Cardiac fibroblast (primary cell): ENCODE measurements around the gene LPO.

Experiments
- DNase-seq, 2 donors: peaks; one replicate each; pipeline versions ENCODE4 v3.0.0 to v3.0.0-alpha.2; 2010; ENCODE audit warnings: low read depth in 2 of 2
- H3K4me3 ChIP-seq, 2 donors: replicated peaks in 1 of 2; 1 replicate in 1 of 2; 2 replicates in 1 of 2; pipeline ENCODE4 v1.5.1; 2011; ENCODE audit warnings: low read depth in 2 of 2, low read length in 2 of 2, mild to moderate bottlenecking in 2 of 2, moderate library complexity in 1 of 2
- TF ChIP-seq, protein P1 (sequence below): IDR thresholded peaks from one replicate; pipeline ENCODE4 v1.5.1; 2011; ENCODE audit warnings: low read depth, mild to moderate bottlenecking, low read length, inconsistent platforms

The LPO gene

DNA sequence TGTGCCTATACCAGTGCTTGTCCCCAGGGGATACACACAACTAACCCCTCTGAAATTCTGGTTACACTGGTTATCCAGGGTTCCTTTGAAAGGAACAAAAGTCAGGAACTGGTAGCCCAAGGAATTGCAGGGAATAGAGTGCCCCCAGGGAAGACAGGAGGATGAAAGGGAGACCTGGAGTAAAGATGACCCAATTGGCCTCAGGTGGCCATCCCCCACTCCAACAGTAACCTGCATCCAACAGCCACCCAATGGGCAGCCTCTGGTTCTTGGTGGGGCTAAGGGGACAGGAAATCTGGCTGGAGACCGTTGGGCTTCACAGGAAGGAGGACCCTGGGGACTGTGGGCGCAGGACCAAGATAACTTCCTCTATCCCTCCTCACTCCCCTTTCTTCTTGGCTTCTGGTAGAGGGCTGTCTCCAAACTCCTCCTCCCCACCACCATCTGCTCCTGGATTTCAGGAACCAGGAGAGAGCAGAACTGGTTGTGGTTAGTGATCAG, 43.2 kb downstream of the LPO start:
- no peak overlapping the region for H3K4me3 ChIP-seq
- DNase-seq: no peak
- TF ChIP-seq, protein P1, sequence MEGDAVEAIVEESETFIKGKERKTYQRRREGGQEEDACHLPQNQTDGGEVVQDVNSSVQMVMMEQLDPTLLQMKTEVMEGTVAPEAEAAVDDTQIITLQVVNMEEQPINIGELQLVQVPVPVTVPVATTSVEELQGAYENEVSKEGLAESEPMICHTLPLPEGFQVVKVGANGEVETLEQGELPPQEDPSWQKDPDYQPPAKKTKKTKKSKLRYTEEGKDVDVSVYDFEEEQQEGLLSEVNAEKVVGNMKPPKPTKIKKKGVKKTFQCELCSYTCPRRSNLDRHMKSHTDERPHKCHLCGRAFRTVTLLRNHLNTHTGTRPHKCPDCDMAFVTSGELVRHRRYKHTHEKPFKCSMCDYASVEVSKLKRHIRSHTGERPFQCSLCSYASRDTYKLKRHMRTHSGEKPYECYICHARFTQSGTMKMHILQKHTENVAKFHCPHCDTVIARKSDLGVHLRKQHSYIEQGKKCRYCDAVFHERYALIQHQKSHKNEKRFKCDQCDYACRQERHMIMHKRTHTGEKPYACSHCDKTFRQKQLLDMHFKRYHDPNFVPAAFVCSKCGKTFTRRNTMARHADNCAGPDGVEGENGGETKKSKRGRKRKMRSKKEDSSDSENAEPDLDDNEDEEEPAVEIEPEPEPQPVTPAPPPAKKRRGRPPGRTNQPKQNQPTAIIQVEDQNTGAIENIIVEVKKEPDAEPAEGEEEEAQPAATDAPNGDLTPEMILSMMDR: no peak

DNA sequence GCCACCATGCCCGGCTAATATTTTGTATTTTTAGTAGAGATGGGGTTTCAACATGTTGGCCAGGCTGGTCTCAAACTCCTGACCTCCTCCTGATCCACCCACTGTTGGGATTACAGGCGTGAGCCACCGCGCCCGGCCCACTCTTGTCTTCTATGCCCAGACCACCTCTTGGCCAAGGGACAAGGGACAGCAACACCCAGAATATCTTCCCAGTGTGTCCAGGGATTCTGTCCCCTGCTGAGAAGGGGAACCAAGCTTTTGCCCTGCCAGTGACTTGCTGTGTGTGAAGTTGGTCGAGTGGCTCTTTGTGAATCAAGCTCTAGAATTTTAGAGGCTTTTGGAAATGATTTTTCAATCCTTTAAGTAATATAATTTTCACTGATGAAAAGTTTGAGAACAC, 44.1 kb downstream of the LPO start:
- no peak for DNase-seq

DNA sequence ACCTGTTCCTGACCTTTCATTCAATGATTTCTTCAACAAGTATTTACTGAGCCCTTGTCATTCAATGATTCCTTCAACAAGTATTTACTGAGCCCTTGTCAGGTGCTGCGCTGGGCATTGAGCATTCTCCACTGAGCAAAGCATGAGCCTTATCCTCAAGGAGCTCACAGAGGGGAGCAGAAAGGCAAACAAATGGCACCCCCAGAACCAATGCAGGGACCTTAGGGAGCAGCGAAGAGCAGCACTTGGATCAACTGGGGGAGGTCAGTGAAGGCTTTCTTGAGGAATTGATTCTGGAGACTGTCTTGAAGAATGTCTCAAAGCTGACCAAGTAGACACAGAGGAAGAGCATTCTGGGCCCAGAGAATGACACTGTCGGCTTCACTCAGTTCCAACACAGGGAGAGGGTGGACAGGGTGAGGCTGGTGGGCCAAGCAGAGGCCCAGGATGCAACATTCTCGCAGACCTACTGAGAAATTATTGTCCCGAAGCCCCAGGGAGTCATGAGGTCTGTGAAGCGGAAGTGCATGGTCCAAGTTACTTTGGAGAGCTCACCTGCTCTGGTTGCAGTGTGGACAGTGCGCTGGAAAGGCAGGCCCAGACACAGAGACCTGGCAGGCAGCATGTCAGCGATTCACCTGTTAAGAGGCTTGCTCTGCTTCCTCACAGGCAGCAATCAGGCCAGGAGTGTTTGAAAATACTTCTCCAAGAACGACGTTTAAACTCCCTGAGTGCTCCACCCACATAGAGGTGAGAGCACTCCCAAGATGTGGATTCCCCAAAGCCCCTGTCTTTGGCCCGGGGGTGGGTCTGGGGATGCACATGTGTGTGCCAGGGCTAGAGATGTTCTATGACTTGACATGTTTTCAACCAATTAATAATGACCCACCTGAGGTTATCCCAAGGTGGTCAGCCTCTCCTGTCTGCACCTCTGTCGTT, 45.6 kb downstream of the LPO start:
- no peak for DNase-seq
- no peak overlapping the region for H3K4me3 ChIP-seq
- TF ChIP-seq, protein P1: no peak

More for the DNA sequence above, 44.1 kb downstream of the LPO start:
- H3K4me3 ChIP-seq: no peak overlapping the region
- TF ChIP-seq, protein P1: no peak

DNA sequence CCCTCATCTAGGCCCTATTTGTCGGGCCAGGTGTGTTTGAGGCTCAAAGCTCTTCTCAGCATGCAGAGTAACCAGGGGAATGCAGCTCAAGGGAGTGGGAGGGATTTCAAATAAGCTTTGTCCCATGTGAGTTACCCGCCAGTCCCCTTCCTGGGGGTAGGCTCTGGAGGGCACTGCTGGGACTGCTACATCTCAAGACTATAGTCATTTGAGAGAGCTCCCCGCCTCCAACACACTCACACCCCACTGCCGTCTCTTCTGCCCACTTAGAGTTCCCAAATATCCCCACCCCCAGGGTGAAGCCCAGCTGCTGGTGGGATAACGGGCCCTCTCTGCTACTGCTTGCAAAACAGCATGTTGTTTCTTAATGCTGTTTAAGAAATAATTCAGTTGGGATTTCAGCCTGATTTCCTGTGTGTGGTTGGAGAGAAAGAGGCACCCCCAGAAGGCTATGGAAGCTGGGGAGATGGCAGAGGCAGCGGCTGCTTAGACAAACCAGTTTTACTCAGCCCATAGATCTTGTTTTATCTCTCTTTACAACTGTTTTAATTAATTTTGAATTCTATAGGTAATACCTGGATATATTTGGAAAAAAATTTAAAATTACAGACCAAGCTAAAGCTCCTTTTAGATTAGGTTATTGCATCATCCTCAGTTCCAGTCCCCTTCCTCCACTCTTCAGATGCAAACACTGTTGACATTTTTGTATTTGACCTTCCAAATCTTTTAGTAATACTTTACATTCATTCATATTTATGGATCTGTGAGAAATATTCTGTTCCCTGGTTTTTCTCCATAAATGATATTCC, 46.4 kb downstream of the LPO start:
- no peak overlapping the region for H3K4me3 ChIP-seq

DNA sequence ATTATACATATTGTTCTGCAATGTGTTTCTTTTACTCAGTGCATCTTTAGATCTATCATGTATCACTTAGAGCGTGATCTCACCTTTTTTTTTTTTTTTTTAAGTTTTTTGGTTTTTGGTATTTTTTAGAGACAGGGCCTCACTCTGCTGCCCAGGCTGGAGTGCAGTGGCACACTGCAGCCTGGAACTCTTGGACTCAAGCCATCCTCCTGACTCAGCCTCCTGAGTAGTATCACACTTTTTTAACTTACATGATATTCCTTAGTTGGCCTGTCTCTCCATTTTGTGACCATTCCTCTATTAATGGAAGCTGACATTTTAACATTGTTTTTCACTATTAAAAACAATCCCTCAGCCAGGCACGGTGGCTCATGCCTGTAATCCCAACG, 47.0 kb downstream of the LPO start:
- H3K4me3 ChIP-seq: no peak overlapping the region
- TF ChIP-seq, protein P1: no peak
- peak; percentile 18 to 21 for DNase-seq

More for the DNA sequence above, 46.4 kb downstream of the LPO start:
- no peak for DNase-seq
- TF ChIP-seq, protein P1: no peak

DNA sequence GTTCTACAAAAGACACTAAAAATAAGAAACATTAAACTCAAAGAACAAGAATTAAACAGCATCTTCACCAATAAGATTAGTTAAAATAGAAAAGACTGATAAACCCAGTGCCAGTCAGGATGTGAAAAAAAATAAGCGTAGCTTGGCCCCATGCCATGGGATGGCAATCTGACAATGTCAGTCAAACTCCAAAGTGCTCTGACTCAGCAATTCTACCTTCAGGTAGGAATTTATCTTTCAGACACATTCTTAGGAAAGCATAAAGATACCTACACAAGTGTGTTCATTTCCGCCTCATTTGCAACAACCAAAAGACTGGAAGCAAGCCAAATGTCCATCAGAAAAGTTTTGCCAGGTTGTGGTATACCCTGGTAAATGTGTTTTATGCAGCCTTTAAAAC, 51.5 kb downstream of the LPO start:
- no peak for DNase-seq
- TF ChIP-seq, protein P1: no peak
- no peak overlapping the region for H3K4me3 ChIP-seq
